ENCODE measurements around the gene PARN. TPM values are rescaled to one million over a fixed set of nuclear protein-coding genes. Genes with fewer than 3 reads are reported as not detected.

Gene PARN
- total and polyA plus RNA-seq, 2 of the 8 experiments (the other 6 are each of a cell fraction or from before 2014, with no cell fraction given), result 24.5 to 44.6 TPM

- TF ChIP-seq TCF12 (IDR thresholded peaks at IDR 0.05; ENCODE audit: low read depth, low read length), result no peak
These were observed 18.4 kb downstream of the PARN start (continued) for GRCh38 chr16:14611660-14612059.
